GM12891 (cell line): ENCODE measurements around the gene FAM110A.

ENCODE experiments used
- PAX5 ChIP-seq: IDR thresholded peaks from 2 replicates; pipeline ENCODE4 v1.6.1; 2011; ENCODE audit warnings: low read length, moderate library complexity, mild to moderate bottlenecking; ENCODE audit not compliant: insufficient read depth, severe bottlenecking
- POLR2A ChIP-seq: IDR thresholded peaks from 2 replicates; pipeline ENCODE4 v1.6.1; 2011; ENCODE audit warnings: low read depth, low read length, control low read depth
- POLR2AphosphoS5 ChIP-seq: IDR thresholded peaks from 2 replicates; pipeline ENCODE4 v1.6.1; 2011; ENCODE audit warnings: low read depth, low read length, control low read depth
- POU2F2 ChIP-seq: IDR thresholded peaks from 2 replicates; pipeline ENCODE4 v1.6.1; 2011; ENCODE audit warnings: low read depth, mild to moderate bottlenecking, control low read depth, low read length, moderate library complexity
- SPI1 ChIP-seq: IDR thresholded peaks from 2 replicates; pipeline ENCODE4 v1.6.1; 2011; ENCODE audit warnings: low read depth, low read length, control low read depth
- TAF1 ChIP-seq: IDR thresholded peaks from 2 replicates; pipeline ENCODE4 v1.6.1; 2011; ENCODE audit warnings: low read depth, low read length, control low read depth

GRCh38 chr20:855466-856360 is 22.2 kb downstream of the FAM110A start:
- TF ChIP-seq POLR2AphosphoS5, result no peak
- no peak for TF ChIP-seq POLR2A
- TF ChIP-seq TAF1, result no peak
- TF ChIP-seq SPI1, result no peak
- TF ChIP-seq PAX5, result no peak
- no peak for TF ChIP-seq POU2F2
